Tongue (tissue), 2 donors: Measurements from ENCODE around the gene EHMT1. TPM values are rescaled to one million over a fixed set of nuclear protein-coding genes. Genes with fewer than 3 reads are reported as not detected.
"Not testable (repeated sequence)": the region's sequence is repeated elsewhere in the genome, so short reads cannot be mapped to it uniquely, and the experiment has no call there.

Experiments used
- DNase-seq: peaks from one replicate; pipeline ENCODE4 v3.0.0-alpha.2; 2015
- total RNA-seq: library from RNA; depleted of rRNA; stranded (reverse); fragments of >200 nt; gene quantifications from one replicate; pipeline ENCODE4 v1.2.3, GENCODE V29; 2014

The EHMT1 gene
- total RNA-seq, 1 donor from 2014 or later = 70.3 TPM

DNA sequence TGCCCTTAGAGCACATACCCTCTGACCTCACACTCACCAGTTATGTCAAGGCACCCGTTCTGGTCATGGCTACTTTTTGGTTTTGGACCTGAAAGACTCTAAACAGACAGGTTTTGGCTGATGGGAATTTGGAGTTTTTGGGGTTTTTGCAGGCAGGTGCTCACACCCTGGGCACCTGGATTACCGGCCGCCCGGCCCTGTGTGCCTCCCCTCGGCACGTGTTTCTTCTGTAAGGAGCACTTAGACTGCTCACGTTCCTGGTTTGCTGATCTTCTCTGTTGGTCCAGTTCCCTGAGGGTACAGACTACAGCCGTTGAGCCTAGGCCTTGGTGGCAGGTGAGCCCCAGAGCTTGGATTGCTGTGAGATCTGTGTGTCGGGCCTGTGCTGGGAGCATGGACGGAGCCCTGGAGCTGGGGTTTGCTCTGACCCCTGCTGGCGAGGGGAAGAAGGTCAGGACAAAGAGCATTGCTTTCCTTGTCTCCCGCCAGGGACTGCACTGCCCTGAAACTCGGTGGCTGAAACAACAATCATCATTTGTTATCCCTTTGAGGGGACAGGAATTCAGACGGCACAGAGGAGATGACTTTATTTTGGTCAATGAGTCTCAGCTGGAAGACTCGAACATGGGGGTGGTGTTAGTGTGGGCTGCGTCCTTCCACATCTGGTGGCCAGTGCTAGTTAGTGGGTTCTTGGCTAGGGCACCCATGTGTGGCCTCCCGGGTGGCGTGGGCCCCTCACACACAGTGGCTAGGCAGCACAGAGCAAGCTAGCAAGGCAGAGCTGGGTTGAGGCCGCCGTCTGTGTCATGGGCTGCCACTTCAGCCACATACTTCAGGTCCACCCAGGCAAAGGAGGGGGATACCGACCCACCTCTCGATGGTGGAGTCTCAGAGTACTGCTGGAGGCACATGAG is 76.4 kb downstream of the EHMT1 start:
- DNase-seq = peak; percentile 55

DNA sequence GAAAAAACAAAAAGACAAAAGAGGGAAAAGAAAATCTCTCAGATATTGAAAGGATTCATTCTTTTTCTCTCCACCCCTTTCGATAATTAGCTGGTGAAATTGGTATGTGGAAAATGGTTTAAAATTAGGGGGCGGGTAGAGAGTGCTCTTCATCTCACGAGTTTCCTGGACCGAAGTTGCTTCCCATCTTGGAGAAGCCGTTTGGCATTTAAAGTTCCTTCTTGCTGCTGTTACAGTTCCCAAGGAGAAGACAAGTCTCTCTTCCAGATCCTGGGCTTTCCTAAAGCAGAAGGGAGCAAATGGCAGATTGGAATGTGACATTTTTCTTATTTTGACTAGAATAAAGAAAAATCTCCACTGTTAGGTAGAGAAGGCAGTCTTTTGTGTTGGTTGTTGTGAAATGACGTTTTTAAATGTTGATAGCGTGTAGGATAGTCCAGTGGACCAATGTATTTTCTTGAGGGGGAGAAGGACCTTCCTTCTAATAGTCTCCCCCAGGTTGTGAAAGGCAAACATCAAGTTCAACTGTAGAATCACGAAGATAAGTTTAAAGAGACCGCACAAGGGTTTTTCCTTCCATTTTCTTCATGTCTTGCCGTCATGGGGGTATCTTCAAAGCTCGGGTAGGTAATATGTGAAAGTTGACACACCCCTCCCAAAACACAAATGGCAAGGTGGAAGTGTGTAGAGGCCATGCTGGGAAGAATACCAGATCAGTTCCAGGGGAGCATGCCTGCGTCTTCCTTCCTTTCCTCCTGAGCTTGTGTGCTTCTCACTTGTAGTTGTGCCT is 77.5 kb downstream of the EHMT1 start:
- DNase-seq = no peak

- no peak for DNase-seq
These were observed 78.4 kb downstream of the EHMT1 start for GRCh38 chr9:137697193-137697592.

DNA sequence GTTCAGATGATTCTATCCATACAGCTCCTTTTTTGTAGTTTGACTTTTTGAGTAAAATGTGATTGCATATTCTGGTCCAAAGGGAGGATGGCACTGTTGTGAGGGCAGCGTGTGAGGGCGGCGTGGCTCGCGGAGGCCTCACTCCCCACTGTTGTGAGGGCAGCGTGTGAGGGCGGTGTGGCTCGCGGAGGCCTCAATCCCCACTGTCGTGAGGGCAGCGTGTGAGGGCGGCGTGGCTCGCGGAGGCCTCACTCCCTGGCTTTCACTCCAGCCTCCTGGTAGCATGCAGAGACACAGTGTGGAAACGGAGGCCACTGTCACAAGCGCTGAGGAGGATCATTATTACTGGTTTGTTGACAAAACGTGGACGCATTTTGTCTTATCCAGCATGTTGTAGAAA is 79.0 kb downstream of the EHMT1 start:
- DNase-seq = no peak

DNA sequence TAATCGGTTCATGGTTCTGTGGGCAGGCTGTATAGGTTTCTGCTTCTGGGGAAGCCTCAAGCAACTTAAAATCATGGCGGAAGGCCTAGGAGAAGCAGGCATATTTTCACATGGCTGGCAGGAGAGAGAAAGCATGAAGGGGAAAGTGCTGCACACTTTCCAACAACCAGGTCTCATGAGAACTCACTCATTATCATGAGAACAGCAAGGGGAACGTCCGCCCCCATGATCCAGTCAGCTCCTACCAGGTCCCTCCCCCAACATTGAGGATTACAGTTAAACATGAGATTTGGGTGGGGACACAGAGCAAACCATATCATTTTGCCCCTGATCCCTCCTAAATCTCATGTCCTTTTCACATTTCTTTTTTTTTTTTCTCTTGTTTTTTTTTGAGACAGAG is 82.1 kb downstream of the EHMT1 start:
- no peak for DNase-seq

- no peak for DNase-seq
These were observed 84.0 kb downstream of the EHMT1 start for GRCh38 chr9:137702615-137703379.

DNA sequence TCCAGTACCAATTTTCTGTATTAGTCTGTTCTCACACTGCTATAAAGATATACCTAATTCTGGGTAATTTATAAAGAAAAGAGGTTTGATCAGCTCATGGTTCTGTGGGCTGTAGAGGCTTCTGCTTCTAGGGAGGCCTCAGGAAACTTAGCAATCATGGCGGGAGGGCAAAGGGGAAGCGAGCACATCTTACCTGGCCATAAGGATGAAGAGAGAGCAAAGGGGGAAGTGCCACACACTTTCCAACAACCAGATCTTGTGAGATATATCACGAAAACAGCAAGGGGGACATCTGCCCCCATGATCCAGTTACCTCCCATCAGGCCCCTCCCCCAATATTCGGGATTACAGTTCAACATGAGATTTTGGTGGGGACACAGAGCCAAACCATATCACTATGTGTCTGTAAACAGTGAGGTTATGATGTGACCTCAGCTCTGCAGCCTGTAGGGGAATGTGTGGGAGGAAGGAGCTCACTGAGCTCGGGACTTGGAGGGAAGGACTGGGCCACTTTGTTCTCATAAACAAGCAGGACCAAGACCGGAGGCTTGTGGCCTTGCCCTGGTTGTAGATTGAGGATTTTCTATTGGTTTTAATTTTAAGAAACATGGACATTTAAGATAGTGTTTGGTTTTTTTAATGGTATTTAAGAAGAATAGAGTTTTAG is 85.2 kb downstream of the EHMT1 start:
- no peak for DNase-seq

GRCh38 chr9:137705443-137705863 is 86.6 kb downstream of the EHMT1 start:
- no peak for DNase-seq

DNA sequence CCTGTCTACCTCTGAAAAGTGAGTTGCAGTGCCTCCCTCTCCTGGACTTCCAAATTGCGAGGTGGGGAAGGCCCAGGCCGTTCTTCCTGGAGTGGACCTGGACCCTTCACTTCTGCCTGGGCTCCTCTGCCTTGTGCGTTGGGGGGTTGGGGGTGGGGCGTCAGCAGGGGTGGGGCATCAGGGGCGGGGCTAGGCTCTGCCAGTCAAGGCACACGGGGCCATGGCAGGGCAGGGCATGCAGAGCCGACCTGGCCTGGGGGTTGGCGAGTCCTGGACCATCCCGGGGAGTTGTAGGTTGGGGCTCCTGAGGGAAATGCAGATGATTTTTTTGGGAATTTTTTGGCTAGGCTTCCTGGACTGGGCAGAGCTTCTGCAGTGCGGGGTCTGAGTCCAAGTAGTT is 87.1 kb downstream of the EHMT1 start:
- no peak for DNase-seq

DNA sequence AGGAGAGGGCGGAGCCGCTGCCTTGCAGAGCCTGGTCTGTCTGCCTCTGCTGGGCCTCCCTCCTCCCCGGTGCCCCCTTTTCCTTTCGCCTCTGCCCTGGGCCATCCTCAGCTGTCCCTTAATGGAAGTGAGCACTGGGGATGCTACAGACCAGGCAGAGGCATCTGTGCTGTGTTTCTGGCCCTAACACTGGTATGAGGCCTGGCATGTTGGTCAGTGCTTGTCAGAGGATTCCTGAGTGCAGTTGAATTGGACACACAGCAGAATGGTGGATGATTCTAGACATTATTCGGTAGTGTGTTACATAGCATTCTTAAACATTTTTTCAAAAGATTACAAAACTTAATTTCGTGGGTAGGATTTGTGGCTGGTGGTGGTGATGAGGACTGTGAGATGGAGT is 88.6 kb downstream of the EHMT1 start:
- DNase-seq = no peak

- no peak for DNase-seq
These were observed 89.9 kb downstream of the EHMT1 start for GRCh38 chr9:137708590-137709284.

- DNase-seq = no peak
These were observed 90.8 kb downstream of the EHMT1 start for GRCh38 chr9:137709411-137710101.

DNA sequence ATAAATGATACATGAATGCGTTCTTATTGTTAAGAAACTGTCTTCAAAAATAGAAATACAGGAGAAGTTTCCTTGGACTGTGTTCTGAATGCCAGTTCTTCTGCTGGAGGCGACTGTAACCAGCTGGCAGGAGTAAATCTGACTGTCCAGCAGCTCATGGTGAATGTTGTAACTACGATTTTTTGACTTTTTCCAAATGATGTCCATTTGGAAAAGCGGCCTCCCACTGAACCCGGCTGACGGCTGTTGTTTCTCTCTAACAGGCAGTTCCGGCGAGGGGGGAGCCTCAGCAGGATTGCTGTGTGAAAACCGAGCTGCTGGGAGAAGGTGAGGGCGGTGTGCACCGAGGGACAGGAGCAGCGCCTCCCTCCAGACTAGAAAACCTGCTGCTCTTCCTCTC is 91.9 kb downstream of the EHMT1 start:
- DNase-seq = peak; percentile 27

- no peak for DNase-seq
These were observed 92.9 kb downstream of the EHMT1 start for GRCh38 chr9:137711678-137712105.

- no peak for DNase-seq
These were observed 96.5 kb downstream of the EHMT1 start for GRCh38 chr9:137715321-137715720.

DNA sequence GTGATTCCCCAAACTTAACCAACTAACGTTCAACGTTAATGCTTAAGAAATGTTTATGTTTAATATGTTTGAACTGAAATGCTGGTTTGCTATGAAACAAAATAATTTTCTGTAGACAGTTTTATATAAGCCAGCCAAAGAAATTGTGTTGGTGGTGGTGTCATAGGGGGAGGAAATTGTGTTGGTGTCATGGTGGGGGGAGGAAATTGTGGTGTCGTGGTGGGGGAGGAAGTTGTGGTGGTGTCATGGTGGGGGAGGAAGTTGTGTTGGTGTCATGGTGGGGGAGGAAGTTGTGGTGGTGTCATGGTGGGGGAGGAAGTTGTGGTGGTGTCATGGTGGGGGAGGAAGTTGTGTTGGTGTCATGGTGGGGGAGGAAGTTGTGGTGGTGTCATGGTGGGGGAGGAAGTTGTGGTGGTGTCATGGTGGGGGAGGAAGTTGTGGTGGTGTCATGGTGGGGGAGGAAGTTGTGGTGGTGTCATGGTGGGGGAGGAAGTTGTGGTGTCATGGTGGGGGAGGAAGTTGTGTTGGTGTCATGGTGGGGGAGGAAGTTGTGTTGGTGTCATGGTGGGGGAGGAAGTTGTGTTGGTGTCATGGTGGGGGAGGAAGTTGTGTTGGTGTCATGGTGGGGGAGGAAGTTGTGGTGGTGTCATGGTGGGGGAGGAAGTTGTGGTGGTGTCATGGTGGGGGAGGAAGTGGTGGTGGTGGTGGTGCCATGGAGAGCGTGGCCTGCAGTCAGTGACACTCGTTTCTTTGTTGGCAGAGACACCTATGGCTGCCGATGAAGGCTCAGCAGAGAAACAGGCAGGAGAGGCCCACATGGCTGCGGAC is 97.3 kb downstream of the EHMT1 start:
- not testable (repeated sequence) for DNase-seq

- DNase-seq = no peak
These were observed 98.0 kb downstream of the EHMT1 start for GRCh38 chr9:137716694-137717287.

- no peak for DNase-seq
These were observed 99.0 kb downstream of the EHMT1 start for GRCh38 chr9:137717776-137718327.

GRCh38 chr9:137719194-137719593 is 100.4 kb downstream of the EHMT1 start:
- DNase-seq = no peak
